GM12878 (cell line): ENCODE measurements around the gene USP28.

Experiments
- CUX1 ChIP-seq: IDR thresholded peaks from 2 replicates; pipeline ENCODE4 v1.6.1; 2012; ENCODE audit warnings: improper control_type of control experiment, low read depth, low read length; ENCODE audit not compliant: insufficient replicate concordance
- IRF4 ChIP-seq: IDR thresholded peaks from 2 replicates; pipeline ENCODE4 v1.6.1; 2011; ENCODE audit warnings: low read depth, low read length
- KAT2A ChIP-seq: conservative IDR thresholded peaks from 2 replicates; pipeline ENCODE4 v1.6.1; 2011; ENCODE audit warnings: low read depth, low read length; ENCODE audit not compliant: control insufficient read depth
- MTA2 ChIP-seq: fragments of 450-650 bp; IDR thresholded peaks from 2 replicates; pipeline ENCODE4 v1.6.1; 2016; ENCODE audit warnings: low read depth, mild to moderate bottlenecking, moderate library complexity
- POLR2AphosphoS5 ChIP-seq: IDR thresholded peaks from 2 replicates; pipeline ENCODE4 v1.6.1; 2011; ENCODE audit warnings: mild to moderate bottlenecking, low read length, inconsistent platforms
- RAD21 ChIP-seq: IDR thresholded peaks from 2 replicates; pipeline ENCODE4 v1.6.1; 2011; ENCODE audit warnings: mild to moderate bottlenecking, low read depth, low read length, moderate library complexity; ENCODE audit not compliant: insufficient read depth
- STAT1 ChIP-seq: fragments of 450-650 bp; conservative IDR thresholded peaks from 2 replicates; pipeline ENCODE4 v1.6.1; 2014; ENCODE audit warnings: antibody characterized with exemption, mild to moderate bottlenecking
- SUZ12 ChIP-seq: fragments of 200-600 bp; sonication (generic); IDR thresholded peaks from one replicate; pipeline ENCODE4 v1.6.1; 2018; ENCODE audit warnings: antibody characterized with exemption, mild to moderate bottlenecking; ENCODE audit not compliant: unreplicated experiment
- ZNF592 ChIP-seq: fragments of 450-650 bp; IDR thresholded peaks from 2 replicates; pipeline ENCODE4 v1.6.1; 2017; ENCODE audit warnings: mild to moderate bottlenecking, moderate library complexity

- TF ChIP-seq STAT1: no peak
- no peak for TF ChIP-seq ZNF592
- no peak for TF ChIP-seq IRF4
- no peak for TF ChIP-seq KAT2A
- no peak for TF ChIP-seq MTA2
- TF ChIP-seq RAD21: no peak
- no peak for TF ChIP-seq CUX1
- no peak for TF ChIP-seq POLR2AphosphoS5
- no peak for TF ChIP-seq SUZ12
Measured at GRCh38 chr11:113907152-113907551, 31.8 kb upstream of the USP28 start.
